Measurements from ENCODE around the gene PDE6A.

PDE6A gene

DNA sequence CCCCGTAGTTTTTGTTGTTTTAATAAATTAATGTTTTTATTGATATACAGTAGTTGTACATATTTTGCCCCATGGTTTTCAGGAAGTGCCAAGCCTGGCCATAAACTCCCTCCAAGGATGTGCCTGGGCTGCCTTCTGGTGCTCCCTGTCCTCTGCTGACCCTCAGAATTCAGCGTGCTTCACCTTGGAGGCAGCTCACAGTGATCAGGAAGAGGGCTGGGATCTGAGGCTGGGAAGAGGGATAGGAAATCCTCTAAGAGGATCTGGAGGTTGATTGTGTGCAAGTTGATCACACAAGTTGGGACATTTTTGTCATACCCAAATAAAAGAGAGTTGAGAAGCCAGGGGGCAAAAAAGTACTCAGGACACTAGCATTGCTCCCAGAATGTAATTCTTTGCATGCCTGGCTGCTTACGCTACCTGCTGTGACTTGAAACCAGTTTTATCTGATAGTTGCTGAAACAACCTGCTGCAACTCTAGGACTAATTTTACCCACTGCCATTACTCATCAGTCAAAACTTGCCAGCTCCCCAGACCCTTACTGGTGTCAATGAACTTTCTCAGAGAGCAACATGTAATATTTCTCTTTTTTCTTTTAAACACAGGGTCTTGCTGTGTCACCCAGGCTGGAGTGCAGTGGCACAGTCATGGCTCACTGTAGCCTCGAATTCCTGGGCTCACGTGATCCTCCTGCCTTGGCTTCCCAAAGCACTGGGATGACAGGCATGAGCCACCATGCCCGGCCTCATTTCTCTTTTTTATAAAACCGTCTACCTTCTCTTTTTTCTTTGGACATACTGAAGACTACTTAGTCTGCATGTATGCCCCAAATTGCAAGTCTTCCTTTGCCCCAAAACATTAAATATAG lies 29.0 kb downstream of the PDE6A start:
- TF ChIP-seq, protein P1, sequence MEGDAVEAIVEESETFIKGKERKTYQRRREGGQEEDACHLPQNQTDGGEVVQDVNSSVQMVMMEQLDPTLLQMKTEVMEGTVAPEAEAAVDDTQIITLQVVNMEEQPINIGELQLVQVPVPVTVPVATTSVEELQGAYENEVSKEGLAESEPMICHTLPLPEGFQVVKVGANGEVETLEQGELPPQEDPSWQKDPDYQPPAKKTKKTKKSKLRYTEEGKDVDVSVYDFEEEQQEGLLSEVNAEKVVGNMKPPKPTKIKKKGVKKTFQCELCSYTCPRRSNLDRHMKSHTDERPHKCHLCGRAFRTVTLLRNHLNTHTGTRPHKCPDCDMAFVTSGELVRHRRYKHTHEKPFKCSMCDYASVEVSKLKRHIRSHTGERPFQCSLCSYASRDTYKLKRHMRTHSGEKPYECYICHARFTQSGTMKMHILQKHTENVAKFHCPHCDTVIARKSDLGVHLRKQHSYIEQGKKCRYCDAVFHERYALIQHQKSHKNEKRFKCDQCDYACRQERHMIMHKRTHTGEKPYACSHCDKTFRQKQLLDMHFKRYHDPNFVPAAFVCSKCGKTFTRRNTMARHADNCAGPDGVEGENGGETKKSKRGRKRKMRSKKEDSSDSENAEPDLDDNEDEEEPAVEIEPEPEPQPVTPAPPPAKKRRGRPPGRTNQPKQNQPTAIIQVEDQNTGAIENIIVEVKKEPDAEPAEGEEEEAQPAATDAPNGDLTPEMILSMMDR (IDR thresholded peaks at IDR 0.05; ENCODE audit: low read depth, low read length, missing control alignments) = no peak
- no peak for DNase-seq (ENCODE audit: low read depth)
- H3K4me3 ChIP-seq (ENCODE audit: low read depth, low read length) = no peak overlapping the region

DNA sequence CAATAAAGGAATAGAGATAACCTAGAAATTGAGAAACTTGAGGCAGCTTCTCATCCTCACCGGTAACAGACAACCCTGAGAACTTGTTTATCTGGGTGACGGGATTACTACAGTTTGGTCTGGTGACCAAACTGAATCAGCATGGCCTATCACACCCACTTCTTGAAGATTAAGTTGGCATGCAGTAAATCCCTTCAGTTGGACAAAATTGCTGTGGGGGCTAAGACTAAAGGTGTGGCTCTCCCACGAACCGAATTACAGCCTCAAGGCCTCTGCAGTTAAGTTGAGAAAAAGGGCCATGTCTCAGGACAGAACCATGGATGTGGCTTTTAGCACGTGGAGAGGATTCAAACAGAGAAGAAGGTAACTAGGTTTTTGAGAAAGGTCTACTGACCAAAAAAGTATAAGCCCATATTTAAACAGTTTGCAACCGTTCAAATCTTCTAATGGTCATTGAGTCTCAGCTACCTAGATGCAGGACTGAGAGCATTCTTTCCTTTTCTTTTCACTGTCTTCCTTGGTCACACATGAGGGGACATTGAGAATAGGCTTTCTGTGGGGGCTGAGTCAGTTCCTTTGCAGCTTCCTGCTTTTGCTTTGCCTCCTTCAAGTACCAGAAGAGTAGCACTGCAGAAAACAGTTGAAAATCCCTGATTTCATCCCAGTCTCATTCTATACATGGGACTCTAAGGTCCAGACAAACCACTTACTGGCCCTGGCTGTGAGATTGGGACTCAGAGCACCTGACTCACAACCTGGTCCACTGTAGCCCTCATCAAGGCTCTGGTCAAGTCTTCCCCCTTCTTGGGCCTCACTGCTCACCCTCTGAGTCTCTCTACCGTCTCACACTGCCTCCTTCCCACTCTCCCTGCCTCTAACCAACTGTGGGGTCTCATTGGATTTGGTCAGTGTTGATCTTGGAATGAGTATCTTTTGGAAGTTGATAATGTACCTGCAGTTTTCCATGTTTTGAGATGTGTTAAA lies 30.9 kb downstream of the PDE6A start:
- no peak overlapping the region for H3K4me3 ChIP-seq (ENCODE audit: low read depth, low read length)
- TF ChIP-seq, protein P1 (IDR thresholded peaks at IDR 0.05; ENCODE audit: low read depth, low read length, missing control alignments) = no peak
- no peak for DNase-seq (ENCODE audit: low read depth)

DNA sequence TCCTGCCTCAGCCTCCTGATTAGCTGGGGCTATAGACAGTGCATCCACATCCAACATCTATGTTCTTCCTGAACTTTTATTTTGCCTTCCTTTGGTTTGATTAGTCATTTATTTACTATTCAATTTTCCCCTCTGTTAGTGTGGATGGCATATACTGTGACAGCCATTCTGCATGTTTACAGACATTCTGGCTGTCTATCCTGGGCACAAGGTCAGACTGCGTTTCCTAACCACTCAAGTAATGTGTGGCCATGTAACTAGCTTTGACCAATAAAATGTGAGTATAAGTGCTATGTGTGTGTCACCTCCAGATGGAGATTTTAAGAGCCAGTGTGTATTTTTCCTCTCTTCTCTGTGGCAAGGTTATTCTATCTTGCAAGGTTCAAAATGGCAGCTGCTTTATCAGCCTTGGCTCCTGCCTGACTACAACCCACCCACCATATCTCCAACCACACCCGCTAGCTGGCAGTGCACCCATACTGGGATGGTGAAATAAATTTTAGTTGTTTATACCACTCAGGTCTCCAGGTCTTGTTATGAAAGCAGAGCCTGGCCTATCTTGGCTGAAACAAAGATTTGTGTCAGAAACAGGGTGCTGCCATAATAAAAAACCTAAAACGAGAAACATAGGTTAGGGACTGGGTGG lies 32.2 kb downstream of the PDE6A start:
- no peak for DNase-seq (ENCODE audit: low read depth)
- no peak overlapping the region for H3K4me3 ChIP-seq (ENCODE audit: low read depth, low read length)
- TF ChIP-seq, protein P1 (IDR thresholded peaks at IDR 0.05; ENCODE audit: low read depth, low read length, missing control alignments) = no peak

DNA sequence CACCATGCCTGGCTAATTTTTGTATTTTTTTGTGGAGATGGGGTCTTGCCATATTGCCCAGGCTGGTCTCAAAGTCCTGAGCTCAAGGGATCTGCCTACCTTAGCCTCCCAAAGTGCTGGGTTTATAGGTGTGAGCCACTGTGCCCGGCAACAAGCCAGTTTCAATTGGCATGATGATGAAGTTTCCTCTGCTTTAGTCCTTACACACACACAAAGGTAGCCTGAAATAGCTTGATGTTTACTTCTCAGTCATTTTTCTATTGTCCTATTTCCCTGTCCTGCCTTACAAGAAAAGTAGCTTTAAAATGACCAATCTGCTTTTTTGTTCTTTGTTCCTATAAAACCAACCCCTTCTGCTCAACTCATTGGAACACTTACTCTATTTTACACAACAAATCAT lies 33.6 kb downstream of the PDE6A start:
- TF ChIP-seq, protein P1 (IDR thresholded peaks at IDR 0.05; ENCODE audit: low read depth, low read length, missing control alignments) = no peak

DNA sequence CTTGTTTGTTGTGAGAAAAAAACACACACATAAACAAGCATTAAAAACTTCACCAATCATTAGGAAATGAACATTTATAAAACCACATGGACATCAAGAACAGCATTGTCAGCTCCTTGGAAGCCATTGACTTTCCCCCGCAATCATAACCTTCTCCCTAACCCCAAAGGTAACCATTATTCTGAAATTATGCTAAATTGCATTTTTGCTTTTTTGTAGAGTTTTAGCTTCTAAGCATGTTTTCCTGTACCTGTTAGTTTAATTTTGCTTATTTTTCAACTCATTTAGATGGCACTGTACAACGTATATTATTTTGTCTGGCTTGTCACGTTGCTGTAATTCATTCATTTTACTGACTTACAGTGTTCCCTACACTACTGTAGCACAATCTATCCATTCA lies 36.8 kb downstream of the PDE6A start:
- DNase-seq (ENCODE audit: low read depth) = no peak
- no peak overlapping the region for H3K4me3 ChIP-seq (ENCODE audit: low read depth, low read length)
- TF ChIP-seq, protein P1 (IDR thresholded peaks at IDR 0.05; ENCODE audit: low read depth, low read length, missing control alignments) = no peak

More for the DNA sequence above, 33.6 kb downstream of the PDE6A start:
- no peak overlapping the region for H3K4me3 ChIP-seq (ENCODE audit: low read depth, low read length)
- no peak for DNase-seq (ENCODE audit: low read depth)

DNA sequence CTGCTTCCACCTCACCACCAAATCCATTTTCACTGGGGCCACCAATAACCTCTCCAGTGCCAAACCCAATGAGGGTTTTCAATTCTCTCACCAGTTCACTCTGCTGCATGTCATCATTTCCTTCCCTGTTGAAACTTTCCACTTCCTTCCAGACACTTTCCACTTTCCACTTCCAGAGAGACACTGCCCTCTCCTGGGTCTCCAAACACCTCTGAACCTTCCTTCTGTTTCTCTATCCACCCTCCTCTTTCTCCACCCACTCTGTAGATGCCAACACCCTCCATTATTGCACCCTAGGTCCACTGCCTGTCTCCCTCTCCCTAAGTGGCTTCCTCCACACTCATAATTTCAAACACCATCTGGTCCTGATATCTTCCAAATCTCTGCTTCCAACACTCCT lies 39.6 kb downstream of the PDE6A start:
- TF ChIP-seq, protein P1 (IDR thresholded peaks at IDR 0.05; ENCODE audit: low read depth, low read length, missing control alignments) = no peak
- H3K4me3 ChIP-seq (ENCODE audit: low read depth, low read length) = no peak overlapping the region
- DNase-seq (ENCODE audit: low read depth) = no peak
